Naive thymus-derived CD4-positive, alpha-beta T cell (primary cell): Measurements from ENCODE around the gene LYST. TPM values are rescaled to one million over a fixed set of nuclear protein-coding genes. Genes with fewer than 3 reads are reported as not detected.

Experiments used
- ATAC-seq: fragments of 150-1000 bp; cut with Tn5 transposase; 2 replicates; pipeline ENCODE4 v1.10.0; 2021; ENCODE audit warnings: mild to moderate bottlenecking, moderate library complexity
- CTCF ChIA-PET: fragments of 350-600 bp; sonication (Branson Sonifier 250); formaldehyde crosslinking; loops from one replicate; lab custom pipeline; 2021; ENCODE audit warnings: antibody characterized with exemption; lab: Charles Lee
- POLR2A ChIA-PET: fragments of 350-600 bp; sonication (Branson Sonifier 250); formaldehyde crosslinking; loops from one replicate; lab custom pipeline; 2021; ENCODE audit warnings: antibody characterized with exemption, inconsistent platforms; lab: Charles Lee
- DNase-seq, 9 donors: peaks; one replicate each; pipeline versions ENCODE4 v3.0.0 to v3.0.0-alpha.2; 2020 to 2022; ENCODE audit warnings: mixed read lengths in 1 of 9
- H3K27ac ChIP-seq: one replicate; pipeline ENCODE4 v1.7.0; 2013; ENCODE audit warnings: mild to moderate bottlenecking, low read depth, low read length, moderate library complexity
- H3K27me3 ChIP-seq, 2 donors: one replicate each; pipeline ENCODE4 v1.7.0; 2013; ENCODE audit warnings: low read length in 2 of 2, mild to moderate bottlenecking in 2 of 2, moderate library complexity in 2 of 2; ENCODE audit not compliant: control insufficient read depth in 2 of 2, insufficient read depth in 2 of 2
- H3K36me3 ChIP-seq, 3 experiments: 1 replicate in 2 of 3; 2 replicates in 1 of 3; pipeline ENCODE4 v1.7.0; 2013; ENCODE audit warnings: low read length in 3 of 3, mild to moderate bottlenecking in 3 of 3, moderate library complexity in 1 of 3; ENCODE audit not compliant: insufficient read depth in 3 of 3, control insufficient read depth in 2 of 3
- H3K4me1 ChIP-seq, 2 donors: one replicate each; pipeline ENCODE4 v1.7.0; 2013; ENCODE audit warnings: low read length in 2 of 2, mild to moderate bottlenecking in 2 of 2, moderate library complexity in 1 of 2; ENCODE audit not compliant: control insufficient read depth in 2 of 2, insufficient read depth in 2 of 2
- H3K4me3 ChIP-seq: 2 replicates; pipeline ENCODE4 v1.7.0; 2013; ENCODE audit warnings: mild to moderate bottlenecking, low read length
- H3K9me3 ChIP-seq, 3 experiments: 1 replicate in 2 of 3; 2 replicates in 1 of 3; pipeline ENCODE4 v1.7.0; 2013; ENCODE audit warnings: low read length in 3 of 3; ENCODE audit not compliant: control insufficient read depth in 2 of 3
- H3K27ac Mint-ChIP-seq, 9 donors: one replicate each; pipeline ENCODE4 v1.8.0; 2020 to 2022; ENCODE audit warnings: mixed read lengths in 9 of 9, mild to moderate bottlenecking in 8 of 9, moderate library complexity in 5 of 9, inconsistent platforms in 2 of 9
- H3K27me3 Mint-ChIP-seq, 5 donors: one replicate each; pipeline ENCODE4 v1.8.0; 2021 to 2022; ENCODE audit warnings: mixed read lengths in 5 of 5, mild to moderate bottlenecking in 1 of 5
- H3K36me3 Mint-ChIP-seq, 5 donors: one replicate each; pipeline ENCODE4 v1.8.0; 2020 to 2022; ENCODE audit warnings: mixed read lengths in 5 of 5, mild to moderate bottlenecking in 3 of 5, inconsistent platforms in 1 of 5
- H3K4me1 Mint-ChIP-seq, 7 donors: one replicate each; pipeline ENCODE4 v1.8.0; 2020 to 2022; ENCODE audit warnings: mixed read lengths in 7 of 7, mild to moderate bottlenecking in 3 of 7, inconsistent platforms in 1 of 7
- H3K4me3 Mint-ChIP-seq, 10 donors: one replicate each; pipeline ENCODE4 v1.8.0; 2020 to 2022; ENCODE audit warnings: mild to moderate bottlenecking in 10 of 10, mixed read lengths in 10 of 10, moderate library complexity in 6 of 10, inconsistent platforms in 2 of 10
- H3K9me3 Mint-ChIP-seq, 11 donors: one replicate each; pipeline ENCODE4 v1.8.0; 2020 to 2022; ENCODE audit warnings: mixed read lengths in 11 of 11, mild to moderate bottlenecking in 4 of 11, inconsistent platforms in 1 of 11, moderate library complexity in 1 of 11
- intact Hi-C, 2 donors: fragments of 100-400 bp; cut with micrococcal nuclease; formaldehyde crosslinking; loops; one replicate each; pipeline ENCODE4 v1.15.1; 2023
- polyA plus RNA-seq, 2 donors: library from polyadenylated mRNA; unstranded; fragments of 300-500 nt; fragmentation: Illumina TruSeq; gene quantifications; one replicate each; pipeline ENCODE4 v1.2.3, GENCODE V29; 2021
- total RNA-seq, 6 experiments: library from RNA in 5 of 6; stranded (reverse) in 5 of 6; gene quantifications; 1 replicate in 5 of 6; 2 replicates in 1 of 6; pipeline ENCODE4 v1.2.3 and lab custom pipeline; 2021 to 2026

The LYST gene
- total and polyA plus RNA-seq, 7 experiments from 2014 or later = 5.7 to 98.1 (median 27.8) TPM

GRCh38 chr1:235635938-235636662 lies 230.6 kb downstream of the LYST start:
- peaks cover 0 to 40% (median 7%) of the 10 kb centered on the region in 7 donors for H3K4me1 Mint-ChIP-seq
- H3K9me3 ChIP-seq = no peaks in the 10 kb centered on the region
- ATAC-seq (no peak), DNase-seq (no peak)
- no peak overlapping the region for H3K4me3 Mint-ChIP-seq
- H3K27me3 Mint-ChIP-seq = peaks cover 0 to 10% (median 6%) of the 10 kb centered on the region in 5 donors
- no peaks in the 10 kb centered on the region for H3K36me3 Mint-ChIP-seq
- ChIA-PET POLR2A (no interaction called here), CTCF (no interaction called here)
- H3K36me3 ChIP-seq = no peaks in the 10 kb centered on the region
- intact Hi-C loops = no loop called here
- H3K27me3 ChIP-seq = no peaks in the 10 kb centered on the region
- no peaks in the 10 kb centered on the region for H3K9me3 Mint-ChIP-seq
- no peak overlapping the region for H3K27ac ChIP-seq
- H3K27ac Mint-ChIP-seq = no peak overlapping the region
- H3K4me1 ChIP-seq = peaks cover 0 to 4% of the 10 kb centered on the region in 2 donors
- H3K4me3 ChIP-seq = no peak overlapping the region

- Histone ChIP-seq H3K27me3 (no peaks in the 10 kb centered on the region), H3K4me3 (no peak overlapping the region), H3K4me1 (no peaks in the 10 kb centered on the region), H3K36me3 (no peaks in the 10 kb centered on the region), H3K9me3 (no peaks in the 10 kb centered on the region), H3K27ac (no peak overlapping the region)
- H3K9me3 Mint-ChIP-seq = peaks cover 0 to 3% (median 0%) of the 10 kb centered on the region in 11 donors
- ATAC-seq (no peak), DNase-seq (no peak)
- POLR2A ChIA-PET = no interaction called here
- intact Hi-C loops = no loop called here
- H3K36me3 Mint-ChIP-seq = peaks cover 0 to 3% (median 0%) of the 10 kb centered on the region in 5 donors
- H3K4me1 Mint-ChIP-seq = peaks cover 0 to 23% (median 7%) of the 10 kb centered on the region in 7 donors
- CTCF ChIA-PET = no interaction called here
- H3K27ac Mint-ChIP-seq = peak overlapping the region in 1 of 9 donors; percentile 78
- peak overlapping the region in 1 of 10 donors; percentile 69 for H3K4me3 Mint-ChIP-seq
- peaks cover 0 to 14% (median 6%) of the 10 kb centered on the region in 5 donors for H3K27me3 Mint-ChIP-seq
Measured at GRCh38 chr1:235632506-235633401, 234.0 kb downstream of the LYST start.

- Histone ChIP-seq H3K4me3 (no peak overlapping the region), H3K36me3 (no peaks in the 10 kb centered on the region), H3K27me3 (no peaks in the 10 kb centered on the region), H3K4me1 (no peaks in the 10 kb centered on the region), H3K9me3 (no peaks in the 10 kb centered on the region), H3K27ac (no peak overlapping the region)
- H3K4me3 Mint-ChIP-seq = no peak overlapping the region
- H3K9me3 Mint-ChIP-seq = peaks cover 0 to 3% (median 0%) of the 10 kb centered on the region in 11 donors
- no peak overlapping the region for H3K27ac Mint-ChIP-seq
- H3K27me3 Mint-ChIP-seq = peaks cover 0 to 14% (median 6%) of the 10 kb centered on the region in 5 donors
- intact Hi-C loops = no loop called here
- CTCF ChIA-PET = interaction anchor here (1.1 kb wide), 1 partner anchor 33 kb away, joined by 3 read pairs; no protein-coding TSS in a partner anchor
- peaks cover 0 to 23% (median 7%) of the 10 kb centered on the region in 7 donors for H3K4me1 Mint-ChIP-seq
- peaks cover 0 to 3% (median 0%) of the 10 kb centered on the region in 5 donors for H3K36me3 Mint-ChIP-seq
- no peak for ATAC-seq
- POLR2A ChIA-PET = no interaction called here
- no peak for DNase-seq
Measured at GRCh38 chr1:235631816-235632215, 234.9 kb downstream of the LYST start.

- peaks cover 0 to 30% (median 7%) of the 10 kb centered on the region in 7 donors for H3K4me1 Mint-ChIP-seq
- Histone ChIP-seq H3K27me3 (no peaks in the 10 kb centered on the region), H3K36me3 (no peaks in the 10 kb centered on the region), H3K27ac (no peak overlapping the region), H3K4me1 (no peaks in the 10 kb centered on the region), H3K4me3 (no peak overlapping the region), H3K9me3 (no peaks in the 10 kb centered on the region)
- peaks cover 0 to 3% (median 0%) of the 10 kb centered on the region in 5 donors for H3K36me3 Mint-ChIP-seq
- H3K27ac Mint-ChIP-seq = peak overlapping the region in 1 of 9 donors; percentile 7
- ChIA-PET CTCF (no interaction called here), POLR2A (no interaction called here)
- no peak overlapping the region for H3K4me3 Mint-ChIP-seq
- ATAC-seq (no peak), DNase-seq (no peak)
- H3K9me3 Mint-ChIP-seq = peaks cover 0 to 3% (median 0%) of the 10 kb centered on the region in 11 donors
- peaks cover 6 to 16% (median 11%) of the 10 kb centered on the region in 5 donors for H3K27me3 Mint-ChIP-seq
- intact Hi-C loops = no loop called here
Measured at GRCh38 chr1:235628316-235629005, 238.2 kb downstream of the LYST start.

GRCh38 chr1:235625831-235626230 lies 240.9 kb downstream of the LYST start:
- intact Hi-C loops = no loop called here
- Mint-ChIP-seq H3K9me3 (peaks cover 0 to 3% (median 0%) of the 10 kb centered on the region in 11 donors), H3K4me1 (peaks cover 0 to 19% (median 0%) of the 10 kb centered on the region in 7 donors), H3K36me3 (peaks cover 0 to 4% (median 0%) of the 10 kb centered on the region in 5 donors), H3K27ac (no peak overlapping the region), H3K4me3 (no peak overlapping the region), H3K27me3 (peaks cover 7 to 24% (median 10%) of the 10 kb centered on the region in 5 donors)
- ChIA-PET POLR2A (no interaction called here), CTCF (no interaction called here)
- Histone ChIP-seq H3K27ac (no peak overlapping the region), H3K9me3 (no peaks in the 10 kb centered on the region), H3K27me3 (no peaks in the 10 kb centered on the region), H3K36me3 (no peaks in the 10 kb centered on the region), H3K4me3 (no peak overlapping the region), H3K4me1 (no peaks in the 10 kb centered on the region)
- no peak for DNase-seq
- no peak for ATAC-seq

- no peaks in the 10 kb centered on the region for H3K9me3 ChIP-seq
- peaks cover 0 to 4% (median 0%) of the 10 kb centered on the region in 5 donors for H3K36me3 Mint-ChIP-seq
- no peaks in the 10 kb centered on the region for H3K4me1 ChIP-seq
- ChIA-PET POLR2A (no interaction called here), CTCF (no interaction called here)
- H3K27me3 Mint-ChIP-seq = peaks cover 7 to 24% (median 10%) of the 10 kb centered on the region in 5 donors
- H3K4me3 Mint-ChIP-seq = no peak overlapping the region
- no peak overlapping the region for H3K27ac Mint-ChIP-seq
- no peaks in the 10 kb centered on the region for H3K27me3 ChIP-seq
- peaks cover 0 to 3% (median 0%) of the 10 kb centered on the region in 11 donors for H3K9me3 Mint-ChIP-seq
- H3K4me1 Mint-ChIP-seq = peaks cover 0 to 19% (median 0%) of the 10 kb centered on the region in 7 donors
- H3K4me3 ChIP-seq = no peak overlapping the region
- H3K27ac ChIP-seq = no peak overlapping the region
- ATAC-seq (no peak), DNase-seq (no peak)
- no peaks in the 10 kb centered on the region for H3K36me3 ChIP-seq
- intact Hi-C loops = no loop called here
Measured at GRCh38 chr1:235625340-235625739, 241.4 kb downstream of the LYST start.
